BE2C (cell line): Measurements from ENCODE around the gene NPC1L1.
"Not testable (repeated sequence)": the region's sequence is repeated elsewhere in the genome, so short reads cannot be mapped to it uniquely, and the experiment has no call there.

ENCODE experiments used
- DNase-seq: peaks from one replicate; pipeline ENCODE4 v3.0.0-alpha.2; 2020
- H3K27me3 ChIP-seq: fragments of 250-450 bp; sonication (Bioruptor Pico); 2 replicates; pipeline ENCODE4 v1.5.1; 2020; ENCODE audit warnings: mild to moderate bottlenecking
- H3K36me3 ChIP-seq: fragments of 250-450 bp; sonication (Bioruptor Pico); 2 replicates; pipeline ENCODE4 v1.5.1; 2020; ENCODE audit warnings: mild to moderate bottlenecking
- H3K4me1 ChIP-seq: fragments of 250-450 bp; sonication (Bioruptor Pico); 2 replicates; pipeline ENCODE4 v1.5.1; 2020
- H3K4me3 ChIP-seq: 2 replicates; pipeline ENCODE4 v1.5.1; 2011; ENCODE audit warnings: low read depth, low read length
- H3K9me3 ChIP-seq: fragments of 250-450 bp; sonication (Bioruptor Pico); 2 replicates; pipeline ENCODE4 v1.5.1; 2020
- TF ChIP-seq, protein P1 (sequence below): IDR thresholded peaks from 2 replicates; pipeline ENCODE4 v1.5.1; 2012; ENCODE audit warnings: mild to moderate bottlenecking, low read depth, low read length

Gene NPC1L1

DNA sequence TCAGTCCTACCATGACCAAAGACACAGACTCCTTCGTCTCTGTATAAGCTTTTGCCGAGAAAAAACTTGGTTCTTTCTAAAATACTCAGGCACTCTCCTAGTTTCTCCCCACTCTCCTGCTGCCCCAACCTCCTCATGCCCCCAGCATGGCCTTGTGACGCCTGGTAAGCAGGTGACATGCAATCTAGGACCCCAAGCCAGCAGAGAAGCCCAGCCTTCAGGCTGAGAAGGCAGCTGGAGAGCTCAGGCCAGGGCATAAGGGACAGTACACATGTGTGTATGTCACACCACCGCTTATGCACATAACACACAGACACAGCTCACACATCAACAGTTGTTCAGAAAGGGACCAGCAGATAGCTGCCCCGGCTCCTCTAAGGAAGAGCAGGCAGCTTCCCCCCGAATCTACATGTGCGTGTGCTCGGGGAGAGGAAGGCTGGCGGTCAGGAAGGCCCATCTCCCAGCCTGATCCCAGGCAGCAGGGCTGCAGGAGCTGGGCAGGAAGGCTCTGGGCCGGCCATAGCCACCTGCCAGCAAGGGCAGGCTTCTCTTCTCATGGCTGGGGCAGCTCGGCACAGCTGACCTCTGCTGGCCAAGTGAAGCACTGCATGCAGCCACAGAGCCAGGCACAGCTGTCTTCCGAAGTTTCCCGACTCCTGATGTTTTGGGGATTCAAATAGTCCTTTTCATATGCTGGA lies 24.1 kb upstream of the NPC1L1 start:
- peak; percentile 78 for DNase-seq
- TF ChIP-seq, protein P1, sequence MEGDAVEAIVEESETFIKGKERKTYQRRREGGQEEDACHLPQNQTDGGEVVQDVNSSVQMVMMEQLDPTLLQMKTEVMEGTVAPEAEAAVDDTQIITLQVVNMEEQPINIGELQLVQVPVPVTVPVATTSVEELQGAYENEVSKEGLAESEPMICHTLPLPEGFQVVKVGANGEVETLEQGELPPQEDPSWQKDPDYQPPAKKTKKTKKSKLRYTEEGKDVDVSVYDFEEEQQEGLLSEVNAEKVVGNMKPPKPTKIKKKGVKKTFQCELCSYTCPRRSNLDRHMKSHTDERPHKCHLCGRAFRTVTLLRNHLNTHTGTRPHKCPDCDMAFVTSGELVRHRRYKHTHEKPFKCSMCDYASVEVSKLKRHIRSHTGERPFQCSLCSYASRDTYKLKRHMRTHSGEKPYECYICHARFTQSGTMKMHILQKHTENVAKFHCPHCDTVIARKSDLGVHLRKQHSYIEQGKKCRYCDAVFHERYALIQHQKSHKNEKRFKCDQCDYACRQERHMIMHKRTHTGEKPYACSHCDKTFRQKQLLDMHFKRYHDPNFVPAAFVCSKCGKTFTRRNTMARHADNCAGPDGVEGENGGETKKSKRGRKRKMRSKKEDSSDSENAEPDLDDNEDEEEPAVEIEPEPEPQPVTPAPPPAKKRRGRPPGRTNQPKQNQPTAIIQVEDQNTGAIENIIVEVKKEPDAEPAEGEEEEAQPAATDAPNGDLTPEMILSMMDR, result peak; percentile 96
- H3K9me3 ChIP-seq, result no peaks in the 10 kb centered on the region
- peaks cover 55% of the 10 kb centered on the region for H3K36me3 ChIP-seq
- no peaks in the 10 kb centered on the region for H3K4me1 ChIP-seq
- H3K27me3 ChIP-seq, result no peaks in the 10 kb centered on the region
- H3K4me3 ChIP-seq, result no peak overlapping the region

DNA sequence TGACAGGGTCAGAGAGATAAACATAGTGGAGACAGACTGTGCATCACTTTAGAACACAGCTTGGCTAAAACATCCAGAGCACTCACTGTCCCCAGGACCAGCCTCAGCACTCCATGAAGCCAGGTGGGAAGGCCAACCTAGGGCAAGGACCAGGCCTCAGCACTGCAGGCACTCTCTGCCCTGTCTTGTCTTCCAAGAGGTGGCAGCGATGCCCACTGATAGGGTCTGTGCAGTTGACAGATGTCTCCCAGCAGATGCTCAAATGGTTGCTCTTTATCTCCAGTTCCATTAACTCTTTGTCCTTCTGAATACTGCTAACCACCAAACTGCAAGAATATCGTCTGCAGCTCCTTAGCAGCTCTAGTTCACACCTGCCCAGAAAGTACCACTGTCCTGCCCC lies 23.5 kb upstream of the NPC1L1 start:
- H3K4me3 ChIP-seq, result no peak overlapping the region
- DNase-seq, result no peak
- no peaks in the 10 kb centered on the region for H3K27me3 ChIP-seq
- H3K9me3 ChIP-seq, result no peaks in the 10 kb centered on the region
- TF ChIP-seq, protein P1, result no peak
- H3K4me1 ChIP-seq, result no peaks in the 10 kb centered on the region
- H3K36me3 ChIP-seq, result peaks cover 48% of the 10 kb centered on the region

DNA sequence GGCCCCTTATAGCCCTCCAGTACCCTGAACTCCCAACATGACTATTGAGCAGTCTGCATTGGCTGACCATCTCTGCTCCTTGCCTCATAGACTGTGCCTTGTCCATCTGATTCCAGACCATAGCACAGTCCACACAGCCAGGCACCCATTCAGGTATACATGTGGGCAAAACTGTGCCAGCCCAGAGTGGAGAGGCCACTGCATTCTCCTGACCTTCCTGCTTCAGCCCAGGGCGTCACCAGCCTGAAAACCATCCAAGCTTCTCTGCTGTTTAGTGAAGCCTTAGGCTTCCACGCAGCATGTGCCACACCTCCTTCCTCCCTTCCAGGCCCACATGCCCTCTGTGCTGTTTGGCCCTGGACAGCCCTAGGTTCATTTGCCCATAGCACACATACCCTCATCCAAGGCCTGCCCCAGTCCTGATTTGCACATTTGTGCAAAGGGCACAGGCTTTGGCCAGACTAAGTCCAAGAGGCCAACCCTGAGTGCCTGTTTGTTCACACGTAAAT lies 22.1 kb upstream of the NPC1L1 start:
- TF ChIP-seq, protein P1, result no peak
- no peaks in the 10 kb centered on the region for H3K27me3 ChIP-seq
- DNase-seq, result no peak

DNA sequence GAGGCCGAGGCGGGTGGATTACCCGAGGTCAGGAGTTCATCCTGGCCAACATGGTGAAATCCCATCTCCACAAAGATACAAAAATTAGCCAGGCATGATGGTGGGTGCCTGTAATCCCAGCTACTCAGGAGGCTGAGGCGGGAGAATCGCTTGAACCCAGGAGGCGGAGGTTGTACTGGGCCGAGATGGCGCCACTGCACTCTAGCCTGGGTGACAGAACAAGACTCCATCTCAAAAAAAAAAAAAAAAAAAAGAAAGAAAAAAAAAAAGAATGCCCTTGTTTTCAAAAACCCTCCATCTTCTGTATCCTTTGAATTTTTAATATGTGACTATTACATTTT lies 21.5 kb upstream of the NPC1L1 start:
- H3K4me3 ChIP-seq, H3K4me1 ChIP-seq, DNase-seq, H3K9me3 ChIP-seq, H3K27me3 ChIP-seq: not testable (repeated sequence)
- H3K36me3 ChIP-seq, result peaks cover 28% of the 10 kb centered on the region

More for the DNA sequence above, 22.1 kb upstream of the NPC1L1 start:
- Histone ChIP-seq H3K4me1 (no peaks in the 10 kb centered on the region), H3K9me3 (no peaks in the 10 kb centered on the region), H3K4me3 (no peak overlapping the region), H3K36me3 (peaks cover 35% of the 10 kb centered on the region)

DNA sequence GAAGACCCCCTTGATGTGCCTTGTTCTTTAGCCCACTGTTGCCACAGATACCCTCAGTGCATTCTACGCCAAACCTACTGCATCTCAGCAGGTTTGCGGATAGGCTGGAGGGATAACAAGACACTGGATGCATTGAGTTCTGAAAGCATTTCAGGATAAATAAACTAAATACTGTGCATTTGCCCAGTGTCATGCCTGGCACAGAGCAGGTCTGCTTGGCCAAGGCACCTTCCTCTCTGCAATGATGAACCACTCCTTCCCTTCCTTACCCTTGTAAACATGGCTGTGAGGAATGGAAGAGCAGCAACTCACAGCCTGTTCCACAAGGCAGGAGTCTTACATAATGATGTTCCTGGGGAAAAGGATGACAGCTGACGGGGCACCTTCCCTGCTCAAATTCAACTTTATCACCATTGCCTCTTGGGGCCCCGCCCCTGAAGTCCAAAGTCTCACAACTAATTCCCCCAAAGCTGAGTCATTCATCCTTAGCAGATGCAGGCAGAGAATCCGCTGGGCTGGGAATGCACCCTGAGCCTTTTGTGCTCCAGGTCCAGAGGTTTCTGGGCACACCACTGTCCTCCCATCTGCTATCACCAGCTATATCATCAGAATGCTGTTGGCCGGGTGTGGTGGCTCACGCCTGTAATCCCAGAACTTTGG lies 21.0 kb upstream of the NPC1L1 start:
- no peak for DNase-seq
- TF ChIP-seq, protein P1, result no peak
- Histone ChIP-seq H3K4me1 (no peaks in the 10 kb centered on the region), H3K36me3 (peaks cover 23% of the 10 kb centered on the region), H3K27me3 (no peaks in the 10 kb centered on the region), H3K9me3 (no peaks in the 10 kb centered on the region), H3K4me3 (no peak overlapping the region)

DNA sequence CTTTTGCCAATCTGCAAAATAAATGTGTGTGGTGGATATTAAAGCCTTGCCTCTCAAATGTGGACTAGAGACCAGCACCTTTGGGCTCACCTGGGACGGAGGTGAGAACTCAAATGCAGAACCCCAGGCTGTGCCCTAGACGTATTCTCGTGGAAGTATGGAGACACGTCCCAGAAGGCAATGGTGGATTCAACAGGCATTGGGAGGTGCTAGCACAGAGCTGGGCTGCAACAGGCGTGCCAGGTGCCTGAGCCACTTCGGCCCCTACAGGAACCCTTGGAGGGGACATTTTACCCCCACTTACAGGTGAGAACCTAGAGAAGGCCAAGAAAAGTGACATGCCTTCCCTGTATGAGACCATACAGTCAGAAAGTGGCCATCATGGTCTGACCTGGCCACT lies 20.4 kb upstream of the NPC1L1 start:
- H3K9me3 ChIP-seq, result no peaks in the 10 kb centered on the region
- no peak for DNase-seq
- no peaks in the 10 kb centered on the region for H3K4me1 ChIP-seq
- H3K36me3 ChIP-seq, result peaks cover 20% of the 10 kb centered on the region
- no peak overlapping the region for H3K4me3 ChIP-seq
- TF ChIP-seq, protein P1, result no peak
- H3K27me3 ChIP-seq, result no peaks in the 10 kb centered on the region
